Measurements from ENCODE around the gene CDK2AP2.
"Not testable (repeated sequence)": the region's sequence is repeated elsewhere in the genome, so short reads cannot be mapped to it uniquely, and the experiment has no call there.

The CDK2AP2 gene

GRCh38 chr11:67523556-67524479, 15.9 kb upstream of the CDK2AP2 start:
- DNase-seq: no peak

- no peak for DNase-seq
These were observed 15.0 kb upstream of the CDK2AP2 start, which contains the start of gene CABP2 for GRCh38 chr11:67522844-67523555. CABP2 (minus strand) TSS chr11:67523446; CDS start chr11:67523326, 120 bp downstream.

GRCh38 chr11:67522338-67522737, 14.4 kb upstream of the CDK2AP2 start:
- DNase-seq: no peak

GRCh38 chr11:67521924-67522323, 14.0 kb upstream of the CDK2AP2 start:
- no peak for DNase-seq

GRCh38 chr11:67520856-67521824, 13.2 kb upstream of the CDK2AP2 start:
- no peak for DNase-seq

- no peak for DNase-seq
These were observed 11.8 kb upstream of the CDK2AP2 start for GRCh38 chr11:67519726-67520125.

- no peak for DNase-seq
These were observed 10.0 kb upstream of the CDK2AP2 start for GRCh38 chr11:67517784-67518552.

GRCh38 chr11:67516806-67517205, 8.8 kb upstream of the CDK2AP2 start:
- no peak for DNase-seq

- DNase-seq: no peak
These were observed 6.2 kb upstream of the CDK2AP2 start for GRCh38 chr11:67514116-67514515.

GRCh38 chr11:67511558-67511957, 3.6 kb upstream of the CDK2AP2 start:
- DNase-seq: not testable (repeated sequence)

GRCh38 chr11:67510023-67510345, 2.0 kb upstream of the CDK2AP2 start:
- DNase-seq: no peak

- peak; percentile 98 for DNase-seq
These were observed 642 bp upstream of the CDK2AP2 start for GRCh38 chr11:67508486-67509121.

- no peak for DNase-seq
These were observed 609 bp downstream of the CDK2AP2 start for GRCh38 chr11:67507242-67507863.

GRCh38 chr11:67506426-67507051, 1.4 kb downstream of the CDK2AP2 start:
- no peak for DNase-seq

- peak; percentile 94 for DNase-seq
These were observed 2.2 kb downstream of the CDK2AP2 start for GRCh38 chr11:67505605-67506396.

GRCh38 chr11:67504950-67505581, 2.9 kb downstream of the CDK2AP2 start, which contains the start of gene PITPNM1:
PITPNM1 (minus strand) TSS chr11:67505363; CDS start chr11:67504180, 1,183 bp downstream.
- DNase-seq: peak; percentile 52

GRCh38 chr11:67504005-67504949, 3.7 kb downstream of the CDK2AP2 start:
- peak; percentile 56 for DNase-seq
